ENCODE data around the gene CD81.

The CD81 gene

DNA sequence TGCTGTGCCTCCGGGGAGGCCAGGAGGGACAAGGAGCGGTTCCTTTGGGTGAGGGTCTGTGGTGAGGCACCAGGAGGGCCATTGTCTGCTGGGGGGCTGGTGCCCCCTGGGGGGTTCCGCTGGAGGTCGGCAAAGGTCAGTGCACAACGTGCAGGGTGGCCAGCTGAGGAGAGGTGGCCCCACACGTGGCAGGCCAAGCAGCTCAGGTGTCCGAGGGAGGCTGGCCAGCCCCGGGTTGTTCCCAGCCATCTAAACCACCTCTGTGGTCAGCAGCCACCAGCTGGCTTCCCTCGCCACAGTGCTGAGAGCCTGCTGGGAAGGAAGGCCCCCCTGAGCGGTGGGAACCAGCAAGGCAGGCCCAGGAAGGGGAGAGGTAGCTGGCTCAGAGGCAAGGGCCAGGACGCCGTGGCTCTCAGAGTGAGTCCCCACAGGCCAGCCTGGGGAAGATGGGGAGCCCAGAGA lies 27.7 kb downstream of the CD81 start:
- DNase-seq (ENCODE audit: low spot score) = no peak

DNA sequence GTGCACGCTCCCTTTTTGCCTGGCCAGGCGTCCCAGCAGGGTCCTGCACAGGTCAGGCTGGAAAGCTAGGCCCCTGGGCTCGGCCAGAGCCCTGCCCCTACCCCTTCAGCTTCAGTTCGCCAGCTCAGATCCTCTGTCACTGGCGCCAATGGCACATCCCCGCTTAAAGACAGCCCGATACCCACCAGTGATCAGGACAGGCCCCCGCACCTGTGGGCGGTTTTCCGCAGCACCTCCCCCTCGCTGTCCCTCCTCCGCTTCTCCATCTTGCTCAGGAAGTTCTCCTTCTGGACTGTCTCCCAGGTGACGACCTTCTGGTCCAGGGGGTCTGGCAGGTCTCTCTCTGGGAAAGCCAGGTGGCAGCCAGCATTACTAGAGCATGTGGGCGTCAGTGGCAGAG lies 29.3 kb downstream of the CD81 start:
- DNase-seq (ENCODE audit: low spot score) = no peak

DNA sequence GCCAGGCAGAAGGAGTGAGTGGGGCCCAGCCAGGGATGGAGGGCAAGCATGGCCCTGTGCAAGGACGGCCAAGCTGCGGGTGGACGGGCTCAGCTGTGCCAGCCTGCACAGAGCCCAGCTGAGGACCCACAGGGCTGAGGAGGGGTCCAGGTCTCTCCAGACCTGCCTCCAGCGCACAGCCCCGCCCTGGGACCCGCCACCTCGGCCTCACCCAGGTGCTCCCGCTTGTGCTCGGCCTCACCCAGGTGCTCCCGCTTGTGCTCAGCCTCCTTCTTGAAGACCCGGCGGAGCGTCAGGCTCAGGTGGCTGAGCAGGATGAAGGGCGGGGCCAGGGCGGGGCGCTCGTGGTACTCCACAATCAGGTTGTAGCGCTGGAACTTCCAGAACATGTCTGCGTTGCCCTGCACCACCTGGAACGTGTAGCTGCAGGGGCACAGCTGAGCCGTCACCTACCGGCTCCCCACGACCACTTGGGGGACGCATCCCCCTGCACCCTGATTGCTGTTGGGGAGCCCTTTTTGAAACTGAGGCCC lies 29.8 kb downstream of the CD81 start:
- no peak for DNase-seq (ENCODE audit: low spot score)

DNA sequence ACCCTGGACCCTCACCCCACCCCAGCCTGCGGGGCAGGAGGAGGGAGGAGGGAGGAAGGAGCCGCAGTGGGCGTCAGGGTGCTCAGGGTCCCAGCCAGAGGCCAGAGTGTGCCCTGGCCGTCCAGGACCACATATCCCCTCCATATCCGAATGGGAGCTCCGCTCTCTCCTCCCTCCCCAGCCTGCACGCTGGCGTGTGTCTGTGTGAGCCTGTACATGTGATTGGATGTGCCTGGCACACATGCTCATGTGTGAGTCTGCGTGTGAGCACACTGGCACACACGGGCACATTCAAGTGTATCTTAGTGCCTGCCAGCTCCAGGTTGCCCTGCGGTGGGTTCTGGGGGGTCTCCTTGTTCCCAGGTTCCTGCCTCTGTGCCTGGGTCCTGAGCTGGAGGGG lies 31.6 kb downstream of the CD81 start:
- no peak for DNase-seq (ENCODE audit: low spot score)

DNA sequence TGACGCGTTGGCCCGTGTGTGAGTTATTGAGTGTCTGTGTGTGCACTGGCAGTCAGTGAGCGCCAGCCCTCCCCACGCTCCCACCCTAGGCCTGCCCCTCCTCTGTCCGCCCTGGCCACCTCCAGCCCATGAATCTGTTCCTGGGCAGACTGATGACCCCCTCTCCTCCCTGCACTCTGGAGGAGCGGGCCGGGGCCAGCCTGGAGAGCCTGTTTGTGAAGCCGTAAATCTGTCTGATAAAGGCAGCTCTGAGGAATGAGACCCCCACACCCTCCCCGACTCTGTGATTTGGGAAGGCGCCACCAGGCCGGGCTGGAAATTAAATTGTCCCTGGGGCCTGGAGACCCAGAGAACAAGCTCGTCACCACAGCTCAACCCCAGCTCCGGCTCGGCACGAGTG lies 32.0 kb downstream of the CD81 start:
- DNase-seq (ENCODE audit: low spot score) = no peak

DNA sequence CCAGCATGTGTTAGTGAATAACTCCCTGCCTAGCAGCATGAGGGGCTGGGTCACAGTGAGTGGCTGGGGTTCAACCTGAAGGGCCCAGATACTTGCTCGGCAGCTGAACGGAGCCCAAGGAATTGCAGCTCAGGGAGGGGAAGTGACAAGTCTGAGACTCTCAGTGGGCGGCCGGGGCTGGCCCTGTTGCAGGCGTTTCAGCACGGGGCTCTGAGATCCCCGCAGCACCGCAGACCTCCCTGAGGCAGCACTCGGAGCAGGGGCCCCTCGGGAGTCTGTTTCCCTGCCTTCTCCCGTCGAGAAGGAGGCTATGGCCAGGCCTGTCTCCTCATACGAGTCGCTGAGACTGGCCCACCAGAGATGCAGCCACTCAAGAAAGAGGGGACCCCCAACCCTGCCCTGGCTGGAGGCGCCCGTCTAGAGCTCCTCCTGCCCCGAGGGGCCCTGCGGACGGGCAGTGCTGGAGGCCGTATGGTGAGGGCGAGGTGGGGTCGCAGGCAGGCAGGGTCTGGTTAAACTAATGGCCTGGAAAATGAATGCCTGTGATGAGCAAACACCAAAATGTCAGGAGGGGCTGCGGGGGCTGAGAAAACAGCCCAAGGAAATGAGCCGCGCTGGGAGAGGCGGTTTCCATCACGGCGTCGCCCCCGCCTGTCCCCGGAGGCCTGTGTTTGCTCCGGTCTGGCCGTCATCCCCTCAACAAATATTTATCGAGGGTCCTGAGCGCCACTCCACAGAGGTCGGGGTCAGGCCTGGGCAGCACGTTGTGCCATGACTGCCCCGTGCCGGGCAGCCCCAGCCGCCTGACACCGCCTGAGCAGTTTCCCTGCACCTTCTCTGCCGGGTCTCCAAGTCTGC lies 32.7 kb downstream of the CD81 start:
- DNase-seq (ENCODE audit: low spot score) = no peak

DNA sequence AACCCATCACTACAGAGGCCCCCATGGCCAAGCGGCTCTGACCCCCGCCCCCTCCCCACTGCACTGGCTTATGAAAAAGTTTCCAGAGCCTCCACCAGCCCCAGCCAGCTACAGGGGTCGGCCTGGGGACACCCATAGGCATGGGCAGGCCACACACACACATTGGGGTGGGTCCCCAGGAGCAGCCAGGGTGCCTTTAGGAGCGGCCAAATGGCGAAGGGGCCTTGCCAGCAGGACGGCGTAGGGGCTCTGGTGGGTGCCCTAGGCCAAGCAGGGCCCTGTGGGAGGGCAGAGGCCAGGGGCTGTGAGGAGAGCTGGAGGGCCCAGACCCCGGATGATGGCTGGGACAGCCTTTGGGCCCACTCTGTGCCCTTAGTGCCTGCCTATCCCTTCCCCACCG lies 33.5 kb downstream of the CD81 start:
- DNase-seq (ENCODE audit: low spot score) = no peak

DNA sequence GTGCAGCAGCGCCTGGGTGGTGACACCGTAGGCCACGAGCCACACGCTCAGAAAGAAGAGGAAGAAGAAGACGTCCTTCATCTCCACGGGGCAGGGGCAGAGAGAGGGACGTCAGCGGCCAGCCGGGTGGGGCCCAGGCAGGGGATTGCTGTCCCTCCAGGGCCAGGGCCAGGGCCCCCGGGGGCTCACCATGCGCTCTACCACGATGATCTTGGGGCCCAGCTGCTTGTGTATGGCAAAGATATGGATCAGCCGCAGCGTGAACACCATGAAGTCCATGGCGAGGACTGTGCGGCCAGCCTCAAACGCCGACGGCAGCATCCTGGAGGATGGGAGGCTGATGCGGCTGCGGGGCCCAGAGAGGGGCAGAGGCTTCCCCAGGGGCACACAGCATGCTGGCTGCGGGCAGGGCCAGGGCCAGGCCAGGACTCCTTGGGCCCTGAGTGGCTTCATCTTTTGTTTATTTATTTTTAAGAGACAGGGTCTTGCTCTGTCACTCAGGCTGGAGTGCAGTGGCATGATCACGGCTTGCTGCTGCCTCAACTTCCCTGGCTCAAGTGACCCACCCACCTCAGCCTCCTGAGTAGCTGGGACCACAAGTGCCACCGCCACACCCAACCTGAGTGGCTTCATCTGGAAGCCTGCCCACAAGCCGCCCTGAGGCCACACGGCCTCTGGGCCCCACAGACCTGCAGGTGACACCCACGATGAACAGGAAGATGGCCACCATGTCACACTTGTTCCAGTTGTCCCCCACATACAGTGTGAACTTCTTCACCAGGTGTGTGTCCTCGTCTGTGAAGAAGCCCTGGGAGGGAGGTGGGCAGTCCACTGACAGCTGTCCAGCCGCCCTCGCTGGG lies 34.6 kb downstream of the CD81 start:
- DNase-seq (ENCODE audit: low spot score) = no peak

DNA sequence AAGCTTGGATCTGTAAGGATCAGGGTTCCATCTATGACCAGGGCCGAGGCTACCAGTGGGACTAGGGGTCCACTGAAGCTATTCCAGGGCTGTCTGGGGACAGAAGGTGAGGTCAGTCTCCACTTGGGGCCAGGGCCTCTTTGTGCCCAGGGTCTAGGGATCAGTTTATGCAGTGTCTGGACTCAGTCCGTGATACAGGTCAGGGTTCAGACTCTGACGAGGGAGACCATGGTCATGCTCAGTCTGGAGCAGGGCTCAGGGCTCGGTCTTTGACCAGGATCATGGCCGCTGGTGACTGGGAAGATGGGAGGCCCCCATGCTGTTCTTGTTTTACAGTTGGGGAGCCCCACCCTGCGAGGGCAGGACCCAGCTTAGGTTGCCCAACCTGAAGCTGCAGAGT lies 35.2 kb downstream of the CD81 start:
- DNase-seq (ENCODE audit: low spot score) = no peak

DNA sequence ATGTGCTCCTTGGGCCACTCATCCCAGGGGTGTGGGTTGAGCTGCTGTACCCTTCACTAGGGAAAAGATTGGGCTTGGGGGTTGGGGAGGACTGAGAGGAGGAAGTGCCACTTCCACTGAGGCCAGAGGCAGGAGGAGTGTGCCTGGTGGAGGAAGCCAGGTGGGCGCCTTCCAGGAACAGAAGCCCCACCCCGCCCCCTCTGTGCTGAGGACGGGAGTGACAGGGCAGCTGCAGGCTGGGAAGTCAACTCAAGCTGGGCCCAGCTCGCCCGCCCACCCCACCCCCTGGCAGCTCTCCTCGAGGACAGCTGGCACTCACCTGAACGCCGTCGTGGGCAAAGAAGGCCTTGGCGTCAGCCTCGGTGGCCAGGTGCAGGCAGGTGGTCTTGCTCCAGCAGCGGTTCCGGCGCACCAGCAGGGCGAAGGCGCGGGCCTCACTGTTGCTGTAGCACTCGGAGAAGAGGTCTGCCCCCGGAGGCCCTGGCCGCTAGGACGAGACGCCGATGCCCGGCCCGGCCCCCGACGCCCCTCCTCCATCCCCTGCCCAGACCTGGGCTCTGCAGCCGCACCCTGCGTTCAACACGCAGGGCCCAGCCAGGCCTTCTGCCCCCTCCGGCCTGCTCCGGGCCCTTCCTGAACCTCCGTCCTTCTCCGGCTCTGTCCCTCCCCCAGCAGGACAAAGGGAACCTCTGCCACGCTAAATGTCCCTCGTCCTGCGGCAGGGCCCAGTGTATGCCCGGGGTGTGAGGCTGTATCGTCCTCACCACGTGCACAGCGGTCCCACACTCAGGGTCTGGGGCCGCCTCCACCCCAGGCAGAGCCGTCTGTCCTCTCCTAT lies 36.9 kb downstream of the CD81 start:
- DNase-seq (ENCODE audit: low spot score) = no peak

DNA sequence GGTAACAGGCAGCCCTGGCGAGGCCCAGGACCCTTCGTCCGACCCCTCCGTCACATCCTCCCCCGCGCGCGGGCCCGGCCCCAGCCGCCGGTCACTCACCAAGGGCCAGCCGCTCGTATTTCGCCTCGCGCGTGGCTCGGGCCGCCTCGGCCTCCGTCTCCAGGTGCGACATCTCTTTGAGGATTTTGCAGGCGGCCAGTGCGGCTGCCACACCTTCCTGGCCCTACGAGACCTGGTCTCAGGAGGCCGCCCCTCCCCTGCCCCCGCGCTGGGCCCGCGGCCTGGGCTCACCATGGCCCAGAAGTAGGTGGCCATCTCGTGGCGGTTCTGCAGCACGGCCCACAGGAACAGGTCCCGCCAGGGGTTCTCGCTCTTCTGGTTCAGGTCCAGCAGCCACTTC lies 37.5 kb downstream of the CD81 start:
- DNase-seq (ENCODE audit: low spot score) = no peak

DNA sequence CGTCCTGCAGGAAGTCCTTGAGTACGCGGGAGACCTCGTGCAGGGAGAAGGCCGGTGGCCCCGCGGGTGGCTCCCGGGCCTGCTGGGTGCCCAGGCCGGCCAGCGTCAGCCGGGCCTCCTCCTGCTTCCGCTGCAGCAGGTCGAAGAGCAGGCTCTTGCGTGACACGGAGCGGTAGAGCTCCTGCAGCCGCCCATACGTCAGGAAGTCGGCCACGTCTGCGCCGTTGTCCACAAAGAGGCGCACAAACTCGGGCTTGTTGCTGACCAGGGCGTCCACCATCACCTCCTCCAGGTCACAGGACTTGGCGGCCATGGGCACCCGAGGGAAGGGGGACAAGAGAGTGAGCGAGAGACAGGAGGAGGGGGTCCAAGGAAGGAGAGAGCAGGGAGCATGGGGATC lies 38.1 kb downstream of the CD81 start:
- DNase-seq (ENCODE audit: low spot score) = no peak

DNA sequence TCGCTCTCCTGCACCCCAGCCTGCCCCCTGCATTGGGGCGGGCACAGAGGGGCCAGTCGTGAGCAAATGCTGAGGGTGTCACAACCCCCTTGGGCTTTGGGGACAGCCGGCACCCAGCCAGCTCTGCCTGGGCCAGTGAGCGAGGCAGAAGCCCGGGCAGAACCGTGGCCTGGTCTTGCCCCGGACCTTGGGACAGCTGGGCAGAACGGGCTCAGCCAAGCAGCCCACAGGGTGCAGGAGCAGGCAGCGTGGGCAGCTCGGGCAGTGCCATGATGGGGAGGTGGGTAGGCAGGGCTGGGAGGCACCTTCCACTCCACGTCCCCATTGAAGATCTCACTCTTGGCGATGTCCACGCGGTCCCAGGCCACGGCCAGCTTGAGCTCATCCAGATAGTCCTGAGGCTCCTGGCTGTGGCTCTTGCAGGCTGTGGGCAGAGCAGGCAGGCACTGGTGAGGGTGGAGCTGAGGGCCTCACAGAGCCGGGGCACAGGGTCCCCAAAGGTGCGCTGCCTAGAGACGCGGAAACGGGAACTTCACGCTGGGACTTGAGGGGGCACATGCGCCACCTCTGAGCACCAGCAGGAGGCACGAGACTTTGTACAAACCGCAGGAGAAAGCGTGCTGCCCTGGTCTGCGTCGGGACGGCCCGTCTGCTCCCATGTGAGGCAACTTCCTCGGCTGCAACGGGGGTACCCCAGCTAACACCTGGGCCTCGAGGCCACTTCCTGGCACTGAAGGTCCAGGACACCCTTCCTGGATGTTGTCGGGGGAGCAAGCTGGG lies 38.7 kb downstream of the CD81 start:
- no peak for DNase-seq (ENCODE audit: low spot score)

DNA sequence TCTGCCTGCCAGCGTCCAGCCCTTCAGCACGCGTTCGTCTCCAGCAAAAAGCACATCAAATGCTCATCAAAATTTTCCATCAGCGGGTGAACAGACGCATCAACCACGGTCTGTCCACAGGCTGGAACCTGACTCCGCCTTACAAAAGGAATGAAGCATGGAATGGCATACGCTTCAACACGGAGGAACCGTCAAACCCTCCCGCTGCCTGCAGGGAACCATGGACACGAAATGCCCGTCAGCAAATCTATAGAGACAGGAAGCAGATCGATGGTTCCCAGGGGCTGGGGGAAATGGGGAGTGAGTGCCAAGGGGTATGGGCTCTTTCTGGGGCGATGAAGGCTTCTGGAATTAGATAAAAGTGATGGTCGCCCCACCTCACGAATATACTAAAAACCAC lies 39.7 kb downstream of the CD81 start:
- no peak for DNase-seq (ENCODE audit: low spot score)

DNA sequence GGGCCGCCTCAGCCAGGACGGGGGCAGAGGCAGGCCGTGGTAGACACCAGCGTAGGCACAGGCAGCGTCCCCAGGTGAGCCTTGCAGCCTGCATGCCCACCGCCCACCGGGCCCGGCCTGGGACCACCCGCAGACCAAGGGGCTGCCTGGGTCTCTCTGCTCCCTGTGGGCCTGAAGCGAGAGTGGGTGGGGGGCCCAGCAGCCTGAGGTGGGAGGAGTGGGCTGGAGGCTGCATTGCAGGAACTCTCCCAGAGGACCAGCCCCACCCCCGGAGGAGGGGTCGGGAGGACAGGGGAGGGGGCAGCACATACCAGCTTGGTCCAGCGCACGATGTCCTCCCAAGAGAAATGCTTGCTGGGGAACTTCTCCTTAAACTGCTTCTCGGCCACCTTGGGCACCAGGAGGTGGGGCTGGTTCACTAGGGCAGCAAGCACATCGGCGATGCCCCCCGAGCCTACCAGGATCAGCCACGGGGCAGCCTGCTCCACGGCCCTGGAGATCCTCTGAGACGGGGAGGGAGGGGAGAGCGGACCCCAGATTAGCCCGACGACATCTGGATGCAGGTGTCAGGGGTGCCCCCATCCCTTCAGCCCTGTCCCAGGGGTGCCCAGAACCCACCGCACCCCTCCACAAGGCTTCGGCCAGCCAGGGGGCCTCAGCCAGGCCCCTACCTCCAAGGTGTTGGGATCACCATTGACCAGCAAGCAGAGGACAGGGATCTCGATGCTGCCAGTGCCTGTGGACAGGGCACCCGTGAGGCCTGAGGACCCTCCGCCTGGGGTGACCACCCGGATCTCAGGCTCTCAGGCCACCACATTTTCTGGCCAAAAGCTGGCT lies 41.0 kb downstream of the CD81 start:
- no peak for DNase-seq (ENCODE audit: low spot score)

DNA sequence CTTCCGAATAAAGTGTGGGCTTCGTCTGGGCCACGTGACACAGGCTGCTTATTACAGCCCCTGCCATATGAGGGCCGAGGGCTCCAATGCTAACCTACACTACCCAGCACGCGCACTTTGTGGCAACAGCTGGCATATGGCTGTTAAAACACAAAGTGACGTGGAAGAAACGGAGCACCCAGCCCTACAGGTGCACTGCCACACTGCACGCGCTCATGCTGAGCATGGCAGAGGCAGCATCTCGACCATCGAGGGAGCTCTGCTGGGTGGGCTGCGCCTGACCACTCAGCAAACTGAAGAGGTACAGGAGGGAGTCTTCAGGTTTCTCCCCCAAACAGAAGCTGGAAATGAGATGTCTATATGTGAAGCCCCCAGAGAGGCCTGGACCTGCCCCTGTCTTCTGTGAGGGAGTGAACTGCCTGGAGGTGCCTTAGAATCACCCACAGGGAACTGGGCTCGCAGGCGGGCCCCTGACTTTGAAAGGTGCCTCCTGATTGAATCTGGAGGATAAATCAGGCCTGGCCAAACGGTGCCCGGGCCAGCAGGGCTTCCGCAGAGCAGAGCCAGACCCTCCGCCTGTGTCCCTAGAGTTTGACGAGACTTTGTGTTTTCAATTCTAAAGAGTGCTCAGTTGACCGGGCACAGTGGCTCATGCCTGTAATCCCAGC lies 41.7 kb downstream of the CD81 start:
- DNase-seq (ENCODE audit: low spot score) = no peak

DNA sequence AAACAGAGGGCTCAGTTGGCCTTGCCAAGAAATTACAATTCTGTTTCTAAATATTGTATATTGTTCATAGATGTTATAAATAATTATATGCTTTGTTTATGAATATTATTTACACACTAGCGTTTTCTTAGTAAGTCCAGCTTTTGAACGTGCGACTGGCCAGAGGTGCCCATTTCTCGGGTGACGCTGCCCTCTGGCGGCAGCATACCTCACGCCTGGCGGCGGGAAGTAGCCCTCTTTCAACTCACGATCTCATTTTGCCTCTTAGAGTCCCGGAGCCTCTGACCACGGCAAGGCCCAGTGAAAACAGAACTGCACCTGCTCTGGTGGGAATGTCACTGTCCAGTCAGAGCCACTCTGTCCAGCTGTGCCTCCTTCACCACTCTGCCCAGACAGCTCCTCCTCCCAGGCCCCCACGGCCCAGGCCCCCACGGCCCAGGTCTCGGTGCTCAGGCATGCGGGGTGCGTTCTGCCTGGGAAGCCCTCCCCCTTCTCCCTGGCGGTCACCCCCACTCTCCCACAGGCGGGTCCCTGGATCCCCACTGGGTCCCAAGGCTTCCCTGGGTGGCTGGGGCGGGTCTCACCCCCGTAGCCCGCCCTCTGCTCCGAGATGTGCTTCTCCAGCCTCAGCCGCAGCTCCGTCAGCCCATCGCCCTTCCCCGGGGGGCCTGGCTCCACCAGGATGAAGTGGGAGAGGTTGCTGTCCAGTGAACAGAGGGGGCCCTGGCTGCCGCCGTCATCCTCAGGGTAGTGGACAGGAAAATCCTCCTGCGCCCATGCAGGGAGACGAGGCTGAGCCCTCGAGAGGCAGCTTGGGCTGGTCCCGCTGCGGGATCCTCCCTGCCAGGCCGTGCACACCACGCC lies 42.8 kb downstream of the CD81 start:
- peak; percentile 62 for DNase-seq (ENCODE audit: low spot score)

DNA sequence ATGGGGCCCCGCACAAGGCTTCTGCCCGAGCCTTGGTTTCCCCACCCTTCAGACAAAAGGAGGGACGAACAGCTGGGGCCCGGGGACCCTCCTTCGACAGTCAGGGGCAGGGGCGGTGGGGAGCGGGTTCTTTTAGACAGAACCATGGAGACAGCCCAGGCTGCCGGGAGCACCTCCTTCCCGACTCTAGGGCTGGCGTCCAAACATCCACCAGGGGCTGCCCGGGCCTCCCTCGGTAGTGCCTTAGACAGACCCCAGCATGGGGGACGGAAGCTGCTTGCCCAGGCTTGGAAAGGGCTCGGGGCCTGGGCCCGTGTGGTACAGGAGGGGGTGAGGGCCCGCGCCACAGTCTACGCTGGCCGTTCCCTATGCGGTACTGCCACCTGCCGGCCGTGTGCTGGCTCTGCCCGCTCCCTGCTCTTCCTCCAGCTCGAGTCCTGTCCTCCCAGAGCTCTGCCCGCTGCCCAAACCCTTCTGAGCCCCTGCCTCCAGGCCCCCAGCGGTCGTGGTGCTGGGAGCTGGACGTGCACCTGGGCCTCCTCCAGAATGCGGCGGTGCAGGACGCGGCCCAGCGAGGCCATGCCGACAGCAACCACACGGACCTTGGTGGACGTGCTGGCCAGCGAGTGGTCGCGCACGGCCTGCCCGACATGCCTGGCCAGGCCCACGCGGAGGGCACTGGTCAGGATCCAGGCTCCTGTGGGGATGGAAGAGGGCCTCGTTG lies 43.6 kb downstream of the CD81 start:
- peak; percentile 48 for DNase-seq (ENCODE audit: low spot score)
